Measurements from ENCODE around the gene DDX23. TPM values are rescaled to one million over a fixed set of nuclear protein-coding genes. Genes with fewer than 3 reads are reported as not detected.
A peak's percentile ranks its signal among the peaks of the same experiment; 100 is the strongest.

The DDX23 gene
- polyA plus RNA-seq, 2 of the 4 experiments (the other 2 are of a cell fraction), result 116 to 132 TPM

DNA sequence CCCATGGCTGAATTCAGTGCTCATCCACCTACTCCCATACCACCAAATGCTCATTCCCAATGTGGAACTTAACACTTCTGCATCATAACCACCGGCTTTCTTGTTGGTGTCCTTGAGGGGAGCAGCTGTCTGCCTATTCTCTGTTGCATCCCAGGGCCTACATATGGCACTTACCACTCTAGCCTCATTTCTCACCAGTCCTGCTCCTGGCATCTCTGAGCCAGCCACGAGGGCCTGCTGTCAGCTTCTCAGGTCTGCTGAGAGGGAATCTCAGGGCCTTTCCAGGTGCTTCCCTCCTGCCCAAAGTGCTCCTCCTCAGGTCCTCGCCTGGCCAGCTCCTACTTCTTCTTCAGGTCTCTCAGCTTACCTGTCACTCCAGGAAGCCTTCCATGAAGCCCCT, 37.7 kb upstream of the DDX23 start:
- H3K4me1 ChIP-seq, result peaks cover 25% of the 10 kb centered on the region
- no peak for DNase-seq (ENCODE audit: low read depth in 1 of 2, low spot score in 1 of 2)
- ChIA-PET POLR2A (interaction anchor here (1.0 to 3.7 kb wide), 3 partner anchors 24 to 37 kb away, joined by 4 to 63 read pairs (median 54); partner anchors contain the start of genes DDX23 and RND1), CTCF (interaction anchor here (1.2 to 33.1 kb wide), 25 partner anchors 11 to 381 kb away, joined by 3 to 1365 read pairs (median 14); partner anchors contain the start of genes DDX23, FKBP11, RND1 and WNT1)
- no peak for ATAC-seq
- no peak for TF ChIP-seq RARB (CRISPR knock-in tag; IDR thresholded peaks at IDR 0.05)
- TF ChIP-seq, protein P1, sequence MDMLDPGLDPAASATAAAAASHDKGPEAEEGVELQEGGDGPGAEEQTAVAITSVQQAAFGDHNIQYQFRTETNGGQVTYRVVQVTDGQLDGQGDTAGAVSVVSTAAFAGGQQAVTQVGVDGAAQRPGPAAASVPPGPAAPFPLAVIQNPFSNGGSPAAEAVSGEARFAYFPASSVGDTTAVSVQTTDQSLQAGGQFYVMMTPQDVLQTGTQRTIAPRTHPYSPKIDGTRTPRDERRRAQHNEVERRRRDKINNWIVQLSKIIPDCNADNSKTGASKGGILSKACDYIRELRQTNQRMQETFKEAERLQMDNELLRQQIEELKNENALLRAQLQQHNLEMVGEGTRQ (IDR thresholded peaks at IDR 0.05), result no peak
- TF ChIP-seq JUN (IDR thresholded peaks at IDR 0.05), result no peak
- TF ChIP-seq HEYL (CRISPR knock-in tag; IDR thresholded peaks at IDR 0.05), result no peak
- TF ChIP-seq PHF8 (IDR thresholded peaks at IDR 0.05; ENCODE audit: borderline replicate concordance, low read depth), result no peak
- TF ChIP-seq, protein P2, sequence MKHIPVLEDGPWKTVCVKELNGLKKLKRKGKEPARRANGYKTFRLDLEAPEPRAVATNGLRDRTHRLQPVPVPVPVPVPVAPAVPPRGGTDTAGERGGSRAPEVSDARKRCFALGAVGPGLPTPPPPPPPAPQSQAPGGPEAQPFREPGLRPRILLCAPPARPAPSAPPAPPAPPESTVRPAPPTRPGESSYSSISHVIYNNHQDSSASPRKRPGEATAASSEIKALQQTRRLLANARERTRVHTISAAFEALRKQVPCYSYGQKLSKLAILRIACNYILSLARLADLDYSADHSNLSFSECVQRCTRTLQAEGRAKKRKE (CRISPR knock-in tag; IDR thresholded peaks at IDR 0.05; ENCODE audit: low read depth), result no peak
- TF ChIP-seq, protein P3, sequence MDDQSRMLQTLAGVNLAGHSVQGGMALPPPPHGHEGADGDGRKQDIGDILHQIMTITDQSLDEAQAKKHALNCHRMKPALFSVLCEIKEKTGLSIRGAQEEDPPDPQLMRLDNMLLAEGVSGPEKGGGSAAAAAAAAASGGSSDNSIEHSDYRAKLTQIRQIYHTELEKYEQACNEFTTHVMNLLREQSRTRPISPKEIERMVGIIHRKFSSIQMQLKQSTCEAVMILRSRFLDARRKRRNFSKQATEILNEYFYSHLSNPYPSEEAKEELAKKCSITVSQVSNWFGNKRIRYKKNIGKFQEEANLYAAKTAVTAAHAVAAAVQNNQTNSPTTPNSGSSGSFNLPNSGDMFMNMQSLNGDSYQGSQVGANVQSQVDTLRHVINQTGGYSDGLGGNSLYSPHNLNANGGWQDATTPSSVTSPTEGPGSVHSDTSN (IDR thresholded peaks at IDR 0.05), result no peak
- no peak for TF ChIP-seq TP53 (CRISPR knock-in tag; IDR thresholded peaks at IDR 0.05)
- no peak for TF ChIP-seq RNF2 (IDR thresholded peaks at IDR 0.05; ENCODE audit: borderline replicate concordance, low read depth)
- TF ChIP-seq ZSCAN20 (CRISPR knock-in tag; IDR thresholded peaks at IDR 0.05), result no peak
- TF ChIP-seq CEBPB (IDR thresholded peaks at IDR 0.05), result no peak
- TF ChIP-seq, protein P4, sequence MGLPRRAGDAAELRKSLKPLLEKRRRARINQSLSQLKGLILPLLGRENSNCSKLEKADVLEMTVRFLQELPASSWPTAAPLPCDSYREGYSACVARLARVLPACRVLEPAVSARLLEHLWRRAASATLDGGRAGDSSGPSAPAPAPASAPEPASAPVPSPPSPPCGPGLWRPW (IDR thresholded peaks at IDR 0.05), result no peak
- no peak for TF ChIP-seq POLR2A (IDR thresholded peaks at IDR 0.05; ENCODE audit: low read length)
- TF ChIP-seq SMC3 (IDR thresholded peaks at IDR 0.05), result no peak
- TF ChIP-seq, protein P5, sequence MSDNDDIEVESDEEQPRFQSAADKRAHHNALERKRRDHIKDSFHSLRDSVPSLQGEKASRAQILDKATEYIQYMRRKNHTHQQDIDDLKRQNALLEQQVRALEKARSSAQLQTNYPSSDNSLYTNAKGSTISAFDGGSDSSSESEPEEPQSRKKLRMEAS (IDR thresholded peaks at IDR 0.05), result no peak
- TF ChIP-seq ZFP36 (IDR thresholded peaks at IDR 0.05; ENCODE audit: borderline replicate concordance, partially characterized antibody), result no peak
- TF ChIP-seq FOXS1 (CRISPR knock-in tag; IDR thresholded peaks at IDR 0.05), result no peak
- FAIRE-seq, result no peak
- 83% methylated on average over 3 of the region's 3 CpGs for WGBS (ENCODE audit: missing lambda C conversion rate)
- H3K4me2 ChIP-seq, result no peak overlapping the region
- H3K9me3 ChIP-seq, result no peaks in the 10 kb centered on the region
- peak overlapping the region; percentile 34 to 76; a peak in 4 of 6 replicates for H3K27ac ChIP-seq
- no peak overlapping the region for H3K4me3 ChIP-seq

DNA sequence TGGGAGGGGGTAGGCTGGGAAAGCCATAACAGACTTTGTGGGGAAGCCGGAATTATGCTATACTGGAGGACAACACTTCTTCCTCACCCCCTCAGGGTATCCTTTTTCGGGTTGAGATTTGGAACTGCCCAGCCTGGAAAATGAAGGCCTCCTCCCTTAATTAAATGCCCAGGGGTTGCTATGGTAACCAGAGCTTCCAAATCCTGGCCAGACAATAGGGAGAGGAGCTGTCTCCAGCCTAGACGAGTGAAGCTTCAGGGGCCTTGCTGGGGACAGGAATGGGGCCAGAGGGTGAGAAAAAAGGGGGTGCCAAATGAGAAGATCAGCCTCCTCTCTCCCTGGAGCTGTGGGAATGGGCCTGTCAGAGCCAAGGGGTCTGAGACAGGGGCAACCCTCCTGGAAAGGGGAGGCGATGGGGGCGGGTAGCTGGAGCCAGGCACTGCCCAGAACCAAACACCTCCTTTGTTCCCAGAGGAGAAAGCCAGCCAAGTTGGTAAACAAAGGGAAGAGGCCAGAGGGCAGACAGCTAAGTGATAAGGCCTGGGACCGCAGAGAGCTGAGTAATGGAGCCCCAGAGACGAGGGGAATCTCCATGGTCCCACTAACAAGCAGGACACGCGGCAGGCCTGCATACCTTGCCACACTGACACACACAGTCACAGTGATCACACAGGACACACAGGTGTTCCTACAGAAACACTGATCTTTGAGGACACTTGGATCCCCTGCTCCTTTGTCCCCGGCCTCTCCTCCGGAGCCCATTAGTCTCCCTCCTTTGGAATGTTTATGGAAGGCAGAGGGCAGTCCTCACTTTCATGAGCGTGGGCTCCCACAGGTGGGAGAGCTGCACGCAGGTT, 31.6 kb upstream of the DDX23 start:
- DNase-seq (ENCODE audit: low read depth in 1 of 2, low spot score in 1 of 2) (peak in 1 of 2 experiments; percentile 90), ATAC-seq (peak; percentile 62 to 85), FAIRE-seq (no peak)
- Histone ChIP-seq H3K4me1 (peaks cover 65% of the 10 kb centered on the region), H3K9me3 (no peaks in the 10 kb centered on the region), H3K4me3 (no peak overlapping the region), H3K27ac (peak overlapping the region; percentile 88 to 90), H3K4me2 (peak overlapping the region; percentile 99)
- POLR2A ChIA-PET, result interaction anchor here (1.1 to 6.4 kb wide), 5 partner anchors 18 to 38 kb away, joined by 3 to 157 read pairs (median 3); partner anchors contain the start of genes DDX23 and RND1
- CTCF ChIA-PET, result interaction anchor here (0.6 to 33.1 kb wide), 9 partner anchors 18 to 130 kb away, joined by 3 to 1365 read pairs (median 3); partner anchors contain the start of genes DDX23, RND1 and WNT1
- WGBS (ENCODE audit: missing lambda C conversion rate), result 6% methylated on average over 13 of the region's 13 CpGs
- no peak for TF ChIP-seq RAD21 (conservative IDR thresholded peaks at IDR 0.05 in 1 of 2, IDR thresholded peaks at IDR 0.05 in 1 of 2)
- TF ChIP-seq, protein P5 (IDR thresholded peaks at IDR 0.05), result peak; percentile 70
- TF ChIP-seq BHLHE40 (IDR thresholded peaks at IDR 0.05; ENCODE audit: low read depth, low read length), result no peak
- no peak for TF ChIP-seq CHD4 (IDR thresholded peaks at IDR 0.05; ENCODE audit: borderline replicate concordance)
- TF ChIP-seq, protein P1 (IDR thresholded peaks at IDR 0.05), result no peak
- no peak for TF ChIP-seq ZNF302 (CRISPR knock-in tag; IDR thresholded peaks at IDR 0.05)
- TF ChIP-seq RCOR1 (IDR thresholded peaks at IDR 0.05; ENCODE audit: low read depth, low read length), result no peak
- peak; percentile 30 for TF ChIP-seq MAFK (IDR thresholded peaks at IDR 0.05; ENCODE audit: partially characterized antibody)
- TF ChIP-seq POLR2A (IDR thresholded peaks at IDR 0.05; ENCODE audit: low read length), result peak; percentile 32; the same call in 1 of the 2 replicates
- no peak for TF ChIP-seq HOXB13 (CRISPR knock-in tag; IDR thresholded peaks at IDR 0.05; ENCODE audit: low read depth)
- peak; percentile 63; the same call in 1 of the 2 replicates for TF ChIP-seq FOSB (CRISPR knock-in tag; IDR thresholded peaks at IDR 0.05)
- TF ChIP-seq, protein P6, sequence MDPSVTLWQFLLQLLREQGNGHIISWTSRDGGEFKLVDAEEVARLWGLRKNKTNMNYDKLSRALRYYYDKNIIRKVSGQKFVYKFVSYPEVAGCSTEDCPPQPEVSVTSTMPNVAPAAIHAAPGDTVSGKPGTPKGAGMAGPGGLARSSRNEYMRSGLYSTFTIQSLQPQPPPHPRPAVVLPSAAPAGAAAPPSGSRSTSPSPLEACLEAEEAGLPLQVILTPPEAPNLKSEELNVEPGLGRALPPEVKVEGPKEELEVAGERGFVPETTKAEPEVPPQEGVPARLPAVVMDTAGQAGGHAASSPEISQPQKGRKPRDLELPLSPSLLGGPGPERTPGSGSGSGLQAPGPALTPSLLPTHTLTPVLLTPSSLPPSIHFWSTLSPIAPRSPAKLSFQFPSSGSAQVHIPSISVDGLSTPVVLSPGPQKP (IDR thresholded peaks at IDR 0.05; ENCODE audit: low read depth, low read length), result no peak
- TF ChIP-seq, protein P3 (IDR thresholded peaks at IDR 0.05), result no peak
- TF ChIP-seq MYC (IDR thresholded peaks at IDR 0.05; ENCODE audit: borderline replicate concordance, low read length), result peak; percentile 73; the same call in 1 of the 2 replicates
- peak; percentile 18; the same call in 1 of the 2 replicates for TF ChIP-seq RFX5 (IDR thresholded peaks at IDR 0.05)
